Thoracic aorta (tissue), 2 donors: ENCODE data around the gene SLC39A11. TPM values are rescaled to one million over a fixed set of nuclear protein-coding genes. Genes with fewer than 3 reads are reported as not detected.

ENCODE experiments used
- ATAC-seq: fragments of 150-250 bp; one replicate; pipeline ENCODE4 v1.8.0; 2017; ENCODE audit warnings: low read depth; ENCODE audit not compliant: insufficient number of reproducible peaks, low FRiP score
- DNase-seq: peaks from one replicate; pipeline ENCODE4 v3.0.0-alpha.2; 2020; ENCODE audit warnings: low spot score
- H3K27ac ChIP-seq, 2 donors: fragments of 200-600 bp; sonication (generic); 1 replicate in 1 of 2; 2 replicates in 1 of 2; pipeline ENCODE4 v1.5.1; 2016; ENCODE audit warnings: mild to moderate bottlenecking in 2 of 2, moderate library complexity in 2 of 2
- H3K27me3 ChIP-seq: fragments of 200-600 bp; sonication (generic); replicated peaks from 2 replicates; pipeline ENCODE4 v1.6.0; 2016; ENCODE audit warnings: mild to moderate bottlenecking; ENCODE audit not compliant: insufficient read depth
- H3K36me3 ChIP-seq: fragments of 200-600 bp; sonication (generic); one replicate; pipeline ENCODE4 v1.5.1; 2016
- H3K4me1 ChIP-seq, 2 donors: fragments of 200-600 bp; sonication (generic); 1 replicate in 1 of 2; 2 replicates in 1 of 2; pipeline versions ENCODE4 v1.5.1 to v1.6.0; 2016; ENCODE audit warnings: low read depth in 2 of 2, mild to moderate bottlenecking in 1 of 2; ENCODE audit not compliant: control insufficient read depth in 1 of 2
- H3K4me3 ChIP-seq: fragments of 200-600 bp; sonication (generic); 2 replicates; pipeline ENCODE4 v1.5.1; 2016; ENCODE audit warnings: mild to moderate bottlenecking
- H3K9me3 ChIP-seq: fragments of 200-600 bp; sonication (generic); 2 replicates; pipeline ENCODE4 v1.5.1; 2016
- total RNA-seq, 2 donors: library from RNA; depleted of rRNA; stranded (reverse); fragments of >200 nt; gene quantifications; one replicate each; pipeline versions ENCODE4 v1.1.0 to v1.2.3, GENCODE V29; 2016
- TF ChIP-seq, protein P1 (sequence below): fragments of 200-600 bp; sonication (generic); IDR thresholded peaks from one replicate; pipeline ENCODE4 v1.5.1; 2019; ENCODE audit warnings: antibody characterized with exemption

SLC39A11 gene
- total RNA-seq, 2 donors from 2014 or later: 12.0 to 29.1 TPM

DNA sequence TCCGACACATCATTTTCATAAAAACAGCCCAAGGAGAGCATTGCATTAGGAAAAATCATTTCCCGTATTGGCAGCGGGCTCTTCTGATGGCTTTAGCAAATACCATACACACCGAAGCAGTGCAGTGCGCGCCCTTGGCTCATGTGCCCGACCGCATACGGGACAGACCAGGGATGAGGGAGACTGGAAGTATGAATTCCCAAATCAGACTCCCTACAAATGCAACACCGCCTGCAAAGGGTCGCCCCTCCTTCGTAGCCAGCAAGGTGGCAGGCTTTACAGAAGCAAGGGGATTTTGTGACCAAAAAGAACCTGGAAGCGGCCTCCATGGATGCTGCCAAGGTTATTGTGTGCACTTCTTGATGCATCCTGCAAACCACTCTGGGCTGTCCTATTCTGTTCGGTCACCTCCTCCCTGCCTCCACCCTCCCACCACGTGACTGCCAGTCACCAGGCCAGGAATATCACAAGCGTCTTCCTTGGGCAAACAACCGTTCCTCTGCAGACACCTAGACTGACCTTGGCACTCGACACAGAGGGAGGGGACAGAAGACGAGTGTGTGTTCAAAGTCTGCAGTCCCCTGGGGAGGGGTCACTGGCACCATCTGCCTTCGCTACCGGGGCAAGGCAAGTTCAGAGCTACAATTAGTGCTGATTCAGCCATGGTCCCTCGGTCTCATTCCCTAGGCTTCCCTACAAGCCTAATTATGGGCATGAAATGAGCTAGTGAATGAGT, 460.4 kb downstream of the SLC39A11 start:
- DNase-seq (no peak), ATAC-seq (no peak)
- H3K27me3 ChIP-seq: no peaks in the 10 kb centered on the region
- H3K27ac ChIP-seq: no peak overlapping the region
- no peaks in the 10 kb centered on the region for H3K36me3 ChIP-seq
- TF ChIP-seq, protein P1, sequence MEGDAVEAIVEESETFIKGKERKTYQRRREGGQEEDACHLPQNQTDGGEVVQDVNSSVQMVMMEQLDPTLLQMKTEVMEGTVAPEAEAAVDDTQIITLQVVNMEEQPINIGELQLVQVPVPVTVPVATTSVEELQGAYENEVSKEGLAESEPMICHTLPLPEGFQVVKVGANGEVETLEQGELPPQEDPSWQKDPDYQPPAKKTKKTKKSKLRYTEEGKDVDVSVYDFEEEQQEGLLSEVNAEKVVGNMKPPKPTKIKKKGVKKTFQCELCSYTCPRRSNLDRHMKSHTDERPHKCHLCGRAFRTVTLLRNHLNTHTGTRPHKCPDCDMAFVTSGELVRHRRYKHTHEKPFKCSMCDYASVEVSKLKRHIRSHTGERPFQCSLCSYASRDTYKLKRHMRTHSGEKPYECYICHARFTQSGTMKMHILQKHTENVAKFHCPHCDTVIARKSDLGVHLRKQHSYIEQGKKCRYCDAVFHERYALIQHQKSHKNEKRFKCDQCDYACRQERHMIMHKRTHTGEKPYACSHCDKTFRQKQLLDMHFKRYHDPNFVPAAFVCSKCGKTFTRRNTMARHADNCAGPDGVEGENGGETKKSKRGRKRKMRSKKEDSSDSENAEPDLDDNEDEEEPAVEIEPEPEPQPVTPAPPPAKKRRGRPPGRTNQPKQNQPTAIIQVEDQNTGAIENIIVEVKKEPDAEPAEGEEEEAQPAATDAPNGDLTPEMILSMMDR: no peak
- no peaks in the 10 kb centered on the region for H3K4me1 ChIP-seq
- H3K4me3 ChIP-seq: no peak overlapping the region
- H3K9me3 ChIP-seq: no peaks in the 10 kb centered on the region

DNA sequence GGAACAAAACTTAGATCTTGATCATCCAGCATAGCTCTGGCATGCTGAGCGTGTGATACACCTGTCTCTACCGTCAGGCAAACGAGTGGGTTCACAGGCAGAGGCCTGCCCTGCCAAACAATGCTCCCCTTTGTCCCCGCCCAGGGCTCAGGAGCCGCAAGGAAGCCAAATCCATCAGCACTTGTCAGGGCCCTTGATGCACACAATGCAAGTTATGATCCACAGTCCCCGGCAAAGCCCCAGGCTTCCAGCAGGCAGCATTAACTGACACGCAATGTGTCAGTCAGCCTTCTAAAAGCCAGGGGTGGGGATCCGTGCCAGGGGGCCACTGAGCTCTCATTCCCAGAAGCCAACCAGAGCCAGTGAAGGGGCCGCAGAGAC, 460.9 kb downstream of the SLC39A11 start:
- TF ChIP-seq, protein P1: no peak
- Histone ChIP-seq H3K4me1 (no peaks in the 10 kb centered on the region), H3K4me3 (no peak overlapping the region), H3K27ac (no peak overlapping the region), H3K27me3 (no peaks in the 10 kb centered on the region), H3K9me3 (no peaks in the 10 kb centered on the region), H3K36me3 (no peaks in the 10 kb centered on the region)
- ATAC-seq (no peak), DNase-seq (no peak)

DNA sequence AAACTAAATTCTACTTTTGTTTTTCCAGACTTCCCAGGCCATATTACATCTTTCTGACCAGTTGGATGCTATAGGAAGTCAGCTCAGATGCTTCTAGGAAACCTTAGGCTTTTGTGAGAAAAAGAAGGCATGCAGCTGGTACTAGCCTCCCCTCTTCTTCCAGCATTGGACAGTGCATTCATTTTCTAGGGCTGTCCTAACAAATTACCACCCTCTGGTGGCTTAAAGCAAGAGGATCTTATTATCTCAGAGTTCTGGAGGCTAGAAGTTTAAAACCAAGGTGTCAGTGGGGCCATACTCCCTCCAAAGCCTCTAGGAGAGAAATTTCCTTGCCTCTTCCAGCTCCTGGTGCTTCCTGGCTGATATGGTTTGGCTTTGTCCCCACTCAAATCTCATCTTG, 467.8 kb downstream of the SLC39A11 start:
- no peak overlapping the region for H3K27ac ChIP-seq
- no peak for ATAC-seq

DNA sequence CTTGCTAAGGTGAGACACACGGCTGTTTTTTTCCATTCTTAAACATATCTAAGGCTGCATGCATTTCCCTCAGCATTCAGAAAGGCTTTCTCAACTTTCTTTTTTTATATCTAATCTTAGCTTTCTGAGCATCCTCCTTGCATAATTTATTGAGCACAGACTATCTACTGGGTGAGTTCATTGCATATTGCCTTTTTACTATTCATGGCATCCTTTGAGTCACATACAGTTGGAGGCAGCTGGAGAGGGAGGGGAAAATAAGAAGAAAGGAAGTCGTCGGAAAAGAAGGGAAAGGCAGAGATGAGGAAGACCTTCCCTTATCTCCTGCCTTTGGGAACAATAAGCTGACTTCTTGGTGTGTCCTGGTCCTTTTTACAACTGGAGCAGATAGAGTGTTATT, 468.3 kb downstream of the SLC39A11 start:
- H3K4me1 ChIP-seq: no peaks in the 10 kb centered on the region
- no peaks in the 10 kb centered on the region for H3K9me3 ChIP-seq
- H3K27me3 ChIP-seq: no peaks in the 10 kb centered on the region
- H3K4me3 ChIP-seq: no peak overlapping the region
- ATAC-seq (no peak), DNase-seq (no peak)
- TF ChIP-seq, protein P1: no peak
- no peaks in the 10 kb centered on the region for H3K36me3 ChIP-seq
- H3K27ac ChIP-seq: no peak overlapping the region

More for the DNA sequence above, 467.8 kb downstream of the SLC39A11 start:
- Histone ChIP-seq H3K36me3 (no peaks in the 10 kb centered on the region), H3K9me3 (no peaks in the 10 kb centered on the region), H3K4me3 (no peak overlapping the region), H3K4me1 (no peaks in the 10 kb centered on the region), H3K27me3 (no peaks in the 10 kb centered on the region)
- no peak for DNase-seq
- TF ChIP-seq, protein P1: no peak

DNA sequence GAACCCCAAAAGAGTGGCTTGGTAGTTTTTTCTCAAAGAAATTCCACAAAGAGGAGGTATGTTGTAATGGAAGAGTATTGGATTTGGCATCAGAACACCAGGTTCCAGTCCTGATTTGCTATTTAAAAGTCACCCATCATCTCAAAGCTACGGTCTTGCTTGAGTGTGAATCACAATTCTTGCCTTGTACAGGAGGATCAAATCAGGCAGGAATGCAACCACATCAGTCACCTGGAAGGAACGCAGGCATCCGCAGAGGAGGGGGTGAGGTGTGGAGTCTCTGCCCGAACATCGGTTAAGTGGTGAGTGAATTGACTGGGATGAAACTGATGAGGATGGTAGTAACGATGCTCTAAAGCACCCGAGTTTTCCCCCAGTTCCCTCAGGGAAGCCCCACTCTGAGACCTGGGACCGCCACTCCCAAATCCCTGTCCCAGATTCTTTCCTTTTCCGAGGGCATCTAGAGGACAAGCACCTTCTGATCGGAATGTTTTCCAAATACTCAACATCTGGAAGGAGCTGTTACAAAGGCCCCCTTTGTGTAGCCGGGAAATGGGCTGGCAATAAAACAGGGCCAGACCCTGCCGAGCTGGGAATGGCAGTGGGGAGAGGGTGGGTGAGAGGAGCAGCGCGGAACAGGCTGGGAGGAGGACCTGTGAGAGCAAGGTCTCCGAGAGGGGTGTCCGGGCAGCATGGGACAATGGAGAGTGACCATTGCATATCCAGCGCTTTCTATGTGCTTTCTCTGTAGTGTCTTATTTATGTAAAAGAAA, 469.6 kb downstream of the SLC39A11 start:
- Histone ChIP-seq H3K4me3 (no peak overlapping the region), H3K36me3 (no peaks in the 10 kb centered on the region), H3K27me3 (no peaks in the 10 kb centered on the region), H3K4me1 (no peaks in the 10 kb centered on the region), H3K27ac (no peak overlapping the region), H3K9me3 (no peaks in the 10 kb centered on the region)
- TF ChIP-seq, protein P1: no peak
- no peak for ATAC-seq
- no peak for DNase-seq
